Measurements from ENCODE around the gene PPP2R2C. TPM values are rescaled to one million over a fixed set of nuclear protein-coding genes. Genes with fewer than 3 reads are reported as not detected.

Gene PPP2R2C
- total RNA-seq, 2 donors from 2014 or later = 0.05 to 0.35 TPM

GRCh38 chr4:6282314-6282771, 190.1 kb downstream of the PPP2R2C start:
- TF ChIP-seq, protein P1, sequence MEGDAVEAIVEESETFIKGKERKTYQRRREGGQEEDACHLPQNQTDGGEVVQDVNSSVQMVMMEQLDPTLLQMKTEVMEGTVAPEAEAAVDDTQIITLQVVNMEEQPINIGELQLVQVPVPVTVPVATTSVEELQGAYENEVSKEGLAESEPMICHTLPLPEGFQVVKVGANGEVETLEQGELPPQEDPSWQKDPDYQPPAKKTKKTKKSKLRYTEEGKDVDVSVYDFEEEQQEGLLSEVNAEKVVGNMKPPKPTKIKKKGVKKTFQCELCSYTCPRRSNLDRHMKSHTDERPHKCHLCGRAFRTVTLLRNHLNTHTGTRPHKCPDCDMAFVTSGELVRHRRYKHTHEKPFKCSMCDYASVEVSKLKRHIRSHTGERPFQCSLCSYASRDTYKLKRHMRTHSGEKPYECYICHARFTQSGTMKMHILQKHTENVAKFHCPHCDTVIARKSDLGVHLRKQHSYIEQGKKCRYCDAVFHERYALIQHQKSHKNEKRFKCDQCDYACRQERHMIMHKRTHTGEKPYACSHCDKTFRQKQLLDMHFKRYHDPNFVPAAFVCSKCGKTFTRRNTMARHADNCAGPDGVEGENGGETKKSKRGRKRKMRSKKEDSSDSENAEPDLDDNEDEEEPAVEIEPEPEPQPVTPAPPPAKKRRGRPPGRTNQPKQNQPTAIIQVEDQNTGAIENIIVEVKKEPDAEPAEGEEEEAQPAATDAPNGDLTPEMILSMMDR (IDR thresholded peaks at IDR 0.05) = no peak
- no peak for DNase-seq
- Histone ChIP-seq H3K9me3 (no peaks in the 10 kb centered on the region), H3K27ac (no peak overlapping the region), H3K9ac (ENCODE audit: low read depth in 2 of 2, low read length in 2 of 2) (peak overlapping the region in 1 of 2 donors; percentile 18), H3K4me1 (no peaks in the 10 kb centered on the region), H3K27me3 (no peaks in the 10 kb centered on the region), H3K4me3 (no peak overlapping the region), H3K36me3 (no peaks in the 10 kb centered on the region)
- intact Hi-C loops (cut with DNase I) = no loop called here

DNA sequence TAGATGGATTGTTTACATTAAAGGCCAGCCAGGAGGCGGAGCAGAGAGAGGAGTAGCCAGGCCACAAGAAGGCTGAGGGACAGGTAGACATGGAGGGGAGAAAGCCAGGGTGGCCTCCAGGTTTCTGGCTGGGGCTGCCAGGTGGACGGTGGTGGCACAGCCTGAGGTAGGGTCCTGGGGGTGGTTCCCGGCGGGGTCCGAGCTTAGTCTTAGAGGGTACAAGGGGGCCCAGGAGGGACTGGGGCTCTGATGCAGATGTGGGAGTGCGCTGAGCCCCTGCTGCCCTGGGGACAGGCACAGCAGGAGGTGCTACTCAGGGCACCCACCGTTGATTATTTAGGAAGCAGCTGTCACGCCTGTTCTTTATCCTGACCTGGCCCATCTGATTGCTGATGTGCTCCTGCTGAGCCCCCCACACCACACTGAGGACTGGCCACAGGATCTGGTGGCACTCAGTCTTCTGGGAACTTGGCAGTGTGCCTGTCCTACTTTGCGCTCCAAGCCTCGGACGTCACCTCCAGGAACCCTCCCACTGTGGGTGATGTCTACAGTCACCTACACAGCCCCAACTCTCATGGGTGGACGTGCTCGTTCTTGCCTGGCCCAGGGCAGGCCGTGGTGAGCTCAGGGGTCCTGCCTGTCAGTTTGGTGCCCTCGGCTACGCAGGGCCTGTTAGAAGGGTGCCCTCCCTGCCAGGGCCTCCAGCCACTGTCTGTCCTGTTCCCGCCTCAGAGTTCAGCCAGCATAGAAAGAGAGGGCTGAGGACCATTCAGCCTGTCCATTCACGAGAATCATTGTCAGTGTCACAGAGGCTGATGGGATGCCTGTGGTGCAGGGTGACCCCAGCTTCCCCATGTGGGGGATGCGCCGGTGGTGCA, 190.7 kb downstream of the PPP2R2C start:
- Histone ChIP-seq H3K36me3 (no peaks in the 10 kb centered on the region), H3K9ac (ENCODE audit: low read depth in 2 of 2, low read length in 2 of 2) (no peak overlapping the region)

DNA sequence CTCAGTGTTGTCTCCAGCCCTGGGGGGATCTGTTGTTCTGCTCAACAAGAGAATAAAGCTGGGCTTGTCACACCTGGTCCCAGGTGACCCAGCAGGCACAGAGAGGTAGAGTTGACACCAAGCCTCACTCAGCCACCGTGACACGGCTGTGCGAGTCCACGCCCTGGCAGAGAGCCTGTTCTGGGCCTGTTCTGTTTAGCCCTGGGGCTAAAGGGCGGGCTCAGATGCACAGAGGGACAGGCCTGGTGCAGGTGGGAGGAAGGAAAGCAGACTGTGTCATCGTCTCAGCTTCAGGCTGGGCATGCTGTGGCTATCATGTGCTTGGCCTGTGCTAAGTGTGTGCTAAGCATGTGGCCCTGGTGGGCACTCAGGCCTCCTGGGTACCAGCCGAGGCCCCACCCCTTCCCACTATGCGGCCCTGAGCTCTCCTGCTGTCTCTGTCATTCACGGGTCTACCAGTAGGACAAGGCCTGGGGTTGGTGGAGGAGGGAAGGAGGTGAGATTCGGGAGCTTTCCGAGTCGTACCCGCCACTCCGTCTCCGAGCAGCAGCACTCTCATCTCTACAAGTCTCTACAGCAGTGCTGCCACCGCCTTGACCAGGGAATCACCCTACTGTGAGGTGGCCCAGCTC, 191.9 kb downstream of the PPP2R2C start:
- no peaks in the 10 kb centered on the region for H3K27me3 ChIP-seq
- intact Hi-C loops (cut with DNase I) = no loop called here
- DNase-seq = no peak
- no peak overlapping the region for H3K4me3 ChIP-seq
- TF ChIP-seq, protein P1 (IDR thresholded peaks at IDR 0.05) = no peak
- H3K9ac ChIP-seq (ENCODE audit: low read depth in 2 of 2, low read length in 2 of 2) = no peak overlapping the region
- no peaks in the 10 kb centered on the region for H3K9me3 ChIP-seq
- no peaks in the 10 kb centered on the region for H3K4me1 ChIP-seq
- H3K27ac ChIP-seq = no peak overlapping the region
- H3K36me3 ChIP-seq = no peaks in the 10 kb centered on the region

More for the DNA sequence above, 190.7 kb downstream of the PPP2R2C start:
- TF ChIP-seq, protein P1 (IDR thresholded peaks at IDR 0.05) = no peak
- intact Hi-C loops (cut with DNase I) = no loop called here
- H3K4me3 ChIP-seq = no peak overlapping the region
- H3K4me1 ChIP-seq = no peaks in the 10 kb centered on the region
- no peak overlapping the region for H3K27ac ChIP-seq
- no peaks in the 10 kb centered on the region for H3K27me3 ChIP-seq
- no peaks in the 10 kb centered on the region for H3K9me3 ChIP-seq
- no peak for DNase-seq

DNA sequence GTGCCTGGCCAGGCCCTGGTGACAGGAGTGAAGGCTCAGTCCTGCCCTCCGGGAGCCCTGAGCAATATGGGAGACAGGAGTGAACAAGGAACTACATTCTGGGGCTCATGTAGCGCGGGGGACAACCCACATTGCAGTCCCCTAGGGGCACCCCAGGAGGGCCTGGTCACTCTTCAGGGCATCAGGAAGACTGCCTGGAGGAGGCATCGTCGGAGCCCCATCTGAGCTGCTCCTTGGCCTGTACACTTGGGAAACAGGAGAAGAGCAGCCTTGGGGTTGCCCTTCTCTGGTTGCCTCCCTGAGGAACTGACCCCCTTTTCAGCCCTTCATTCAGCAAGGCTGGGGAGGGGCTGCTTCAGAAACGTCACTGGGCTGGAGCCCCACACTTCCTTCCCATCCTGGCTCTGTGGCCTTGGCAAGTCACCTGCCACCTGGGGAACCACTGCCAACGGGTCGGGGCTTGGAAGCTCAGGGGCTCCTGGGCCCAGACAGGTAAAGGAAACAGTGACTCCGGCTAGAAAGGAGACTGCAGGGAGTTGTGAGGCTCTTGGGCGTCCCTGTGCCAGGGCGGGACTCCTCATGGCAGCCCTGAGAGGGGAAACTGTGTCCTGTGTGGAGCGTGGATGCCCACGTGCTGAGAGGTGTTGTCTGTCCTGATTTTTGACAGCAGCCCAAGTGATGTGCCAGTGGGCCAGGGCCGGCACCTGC, 192.7 kb downstream of the PPP2R2C start:
- Histone ChIP-seq H3K4me1 (no peaks in the 10 kb centered on the region), H3K9me3 (no peaks in the 10 kb centered on the region), H3K9ac (ENCODE audit: low read depth in 2 of 2, low read length in 2 of 2) (no peak overlapping the region), H3K4me3 (no peak overlapping the region), H3K27ac (no peak overlapping the region), H3K27me3 (no peaks in the 10 kb centered on the region), H3K36me3 (no peaks in the 10 kb centered on the region)
- DNase-seq = no peak
- TF ChIP-seq, protein P1 (IDR thresholded peaks at IDR 0.05) = no peak
- intact Hi-C loops (cut with DNase I) = no loop called here

DNA sequence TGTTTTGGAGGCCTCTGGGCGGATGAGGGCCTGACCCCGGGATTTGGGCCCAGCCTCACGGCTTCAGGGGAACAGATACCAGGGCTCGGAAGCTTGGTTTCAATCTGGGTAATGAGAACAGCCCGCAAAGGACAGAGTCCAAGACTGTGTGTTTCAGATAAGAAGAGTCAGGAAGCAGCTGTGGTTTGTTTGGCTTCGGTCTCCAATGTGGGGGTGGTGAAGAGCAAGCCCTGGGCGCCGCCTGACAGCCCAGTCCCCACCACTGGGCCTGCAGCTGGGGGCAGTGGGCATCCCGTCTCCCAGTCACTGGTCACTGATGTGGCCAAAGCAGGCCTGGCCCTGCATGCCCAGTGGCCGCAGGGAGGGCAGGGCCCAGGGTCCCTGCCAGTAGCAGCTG, 193.6 kb downstream of the PPP2R2C start:
- no peaks in the 10 kb centered on the region for H3K9me3 ChIP-seq
- peak; percentile 49 for DNase-seq
- H3K36me3 ChIP-seq = no peaks in the 10 kb centered on the region
- intact Hi-C loops (cut with DNase I) = no loop called here
- H3K27me3 ChIP-seq = no peaks in the 10 kb centered on the region
- H3K4me1 ChIP-seq = no peaks in the 10 kb centered on the region
- H3K27ac ChIP-seq = no peak overlapping the region
- H3K4me3 ChIP-seq = no peak overlapping the region
- peak overlapping the region; percentile 39 to 44 for H3K9ac ChIP-seq (ENCODE audit: low read depth in 2 of 2, low read length in 2 of 2)
- TF ChIP-seq, protein P1 (IDR thresholded peaks at IDR 0.05) = no peak
